Measurements from ENCODE around the gene PARVB. TPM values are rescaled to one million over a fixed set of nuclear protein-coding genes. Genes with fewer than 3 reads are reported as not detected.

The PARVB gene
- total and polyA plus RNA-seq, 9 of the 15 experiments (the other 6 are each of a cell fraction or from before 2014, with no cell fraction given) = 1.1 to 59.2 (median 29.2) TPM

DNA sequence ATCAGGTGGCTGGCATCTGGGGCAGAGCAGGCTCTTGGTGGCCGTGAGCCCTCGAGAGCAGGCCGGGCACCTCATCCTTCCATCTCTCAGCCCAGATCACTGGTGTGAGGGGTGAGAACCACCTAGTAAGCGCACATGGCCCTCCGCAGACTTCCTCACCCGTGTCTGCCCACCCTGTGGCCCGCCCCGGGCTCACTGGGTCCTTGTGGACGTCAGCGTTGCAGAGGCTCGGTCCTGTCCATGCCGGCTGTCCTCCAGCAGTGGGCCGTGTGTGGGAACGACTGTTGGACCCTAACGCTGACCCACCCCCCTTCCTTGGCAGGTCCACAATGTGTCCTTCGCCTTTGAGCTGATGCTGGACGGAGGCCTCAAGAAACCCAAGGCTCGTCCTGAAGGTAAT is 139.4 kb downstream of the PARVB start:
- no peaks in the 10 kb centered on the region for H3K4me1 ChIP-seq (replicated peaks in 1 of 2; ENCODE audit: control insufficient read depth in 2 of 2, insufficient read depth in 2 of 2, low read length in 2 of 2)
- H3K27me3 ChIP-seq (ENCODE audit: control insufficient read depth in 2 of 2, insufficient read depth in 2 of 2, low read length in 2 of 2) = no peaks in the 10 kb centered on the region
- DNase-seq (ENCODE audit: extremely low read depth in 1 of 4, low spot score in 3 of 4) = no peak
- H2AFZ ChIP-seq (ENCODE audit: low read depth, low read length) = no peak overlapping the region
- H3K27ac ChIP-seq (ENCODE audit: extremely low read depth, low read depth, low read length) = no peak overlapping the region
- H4K20me1 ChIP-seq (replicated peaks; ENCODE audit: control insufficient read depth, insufficient read depth, low read length) = no peaks in the 10 kb centered on the region
- H3K79me2 ChIP-seq (ENCODE audit: control insufficient read depth, insufficient read depth, low read length) = no peaks in the 10 kb centered on the region
- CTCF ChIA-PET (ENCODE audit: low intra/inter-chr PET ratio) = no interaction called here
- H3K4me2 ChIP-seq (ENCODE audit: insufficient read depth, low read length) = no peak overlapping the region
- no peaks in the 10 kb centered on the region for H3K36me3 ChIP-seq (ENCODE audit: control insufficient read depth, insufficient read depth, low read length)
- no peak overlapping the region for H3K4me3 ChIP-seq
- 78% methylated on average over 4 of the region's 18 CpGs for WGBS (ENCODE audit: insufficient coverage, low coverage, missing lambda C conversion rate)
- H3K9ac ChIP-seq (ENCODE audit: insufficient read depth in 1 of 2, low read depth in 2 of 2, low read length in 2 of 2) = no peak overlapping the region
- no peak for ATAC-seq
- in situ Hi-C loops (cut with MboI) (no loop called here), intact Hi-C loops (cut with micrococcal nuclease) (no loop called here)
- no TSS peak for BruUV-seq (replicated peaks)
- no peaks in the 10 kb centered on the region for H3K9me3 ChIP-seq (replicated peaks; ENCODE audit: control insufficient read depth, insufficient read depth, low read depth, low read length)
- POLR2A ChIA-PET = no interaction called here
- no peaks in the 10 kb centered on the region for H3K9me1 ChIP-seq (ENCODE audit: control insufficient read depth, insufficient read depth, low read length)
- no peak for FAIRE-seq
- no peak for TF ChIP-seq ATF7 (IDR thresholded peaks at IDR 0.05)
- no peak for TF ChIP-seq CREBBP (IDR thresholded peaks at IDR 0.05; ENCODE audit: low read depth, low read length)
- TF ChIP-seq, protein P1, sequence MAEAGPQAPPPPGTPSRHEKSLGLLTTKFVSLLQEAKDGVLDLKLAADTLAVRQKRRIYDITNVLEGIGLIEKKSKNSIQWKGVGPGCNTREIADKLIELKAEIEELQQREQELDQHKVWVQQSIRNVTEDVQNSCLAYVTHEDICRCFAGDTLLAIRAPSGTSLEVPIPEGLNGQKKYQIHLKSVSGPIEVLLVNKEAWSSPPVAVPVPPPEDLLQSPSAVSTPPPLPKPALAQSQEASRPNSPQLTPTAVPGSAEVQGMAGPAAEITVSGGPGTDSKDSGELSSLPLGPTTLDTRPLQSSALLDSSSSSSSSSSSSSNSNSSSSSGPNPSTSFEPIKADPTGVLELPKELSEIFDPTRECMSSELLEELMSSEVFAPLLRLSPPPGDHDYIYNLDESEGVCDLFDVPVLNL (CRISPR knock-in tag; IDR thresholded peaks at IDR 0.05; ENCODE audit: low read depth) = no peak
- TF ChIP-seq SUPT5H (IDR thresholded peaks at IDR 0.05) = no peak
- no peak for TF ChIP-seq ETS2 (tag; IDR thresholded peaks at IDR 0.05; ENCODE audit: borderline replicate concordance, poor library complexity, severe bottlenecking)
- TF ChIP-seq ZBTB8A (IDR thresholded peaks at IDR 0.05; ENCODE audit: partially characterized antibody) = no peak
- no peak for TF ChIP-seq ZKSCAN1 (IDR thresholded peaks at IDR 0.05; ENCODE audit: low read depth, low read length)
- no peak for TF ChIP-seq JUND (IDR thresholded peaks at IDR 0.05; ENCODE audit: borderline replicate concordance, low read depth, low read length)
- no peak for TF ChIP-seq JUND (tag; IDR thresholded peaks at IDR 0.05; ENCODE audit: borderline replicate concordance, low read depth, low read length)
- TF ChIP-seq, protein P2, sequence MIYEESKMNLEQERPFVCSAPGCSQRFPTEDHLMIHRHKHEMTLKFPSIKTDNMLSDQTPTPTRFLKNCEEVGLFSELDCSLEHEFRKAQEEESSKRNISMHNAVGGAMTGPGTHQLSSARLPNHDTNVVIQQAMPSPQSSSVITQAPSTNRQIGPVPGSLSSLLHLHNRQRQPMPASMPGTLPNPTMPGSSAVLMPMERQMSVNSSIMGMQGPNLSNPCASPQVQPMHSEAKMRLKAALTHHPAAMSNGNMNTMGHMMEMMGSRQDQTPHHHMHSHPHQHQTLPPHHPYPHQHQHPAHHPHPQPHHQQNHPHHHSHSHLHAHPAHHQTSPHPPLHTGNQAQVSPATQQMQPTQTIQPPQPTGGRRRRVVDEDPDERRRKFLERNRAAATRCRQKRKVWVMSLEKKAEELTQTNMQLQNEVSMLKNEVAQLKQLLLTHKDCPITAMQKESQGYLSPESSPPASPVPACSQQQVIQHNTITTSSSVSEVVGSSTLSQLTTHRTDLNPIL (CRISPR knock-in tag; IDR thresholded peaks at IDR 0.05) = no peak
- no peak for TF ChIP-seq ZNF75A (CRISPR knock-in tag; IDR thresholded peaks at IDR 0.05)
- no peak for TF ChIP-seq ZFP36 (IDR thresholded peaks at IDR 0.05; ENCODE audit: low read depth, low read length, partially characterized antibody)
- no peak for TF ChIP-seq XRCC5 (IDR thresholded peaks at IDR 0.05; ENCODE audit: low read depth, low read length)
- TF ChIP-seq, protein P3, sequence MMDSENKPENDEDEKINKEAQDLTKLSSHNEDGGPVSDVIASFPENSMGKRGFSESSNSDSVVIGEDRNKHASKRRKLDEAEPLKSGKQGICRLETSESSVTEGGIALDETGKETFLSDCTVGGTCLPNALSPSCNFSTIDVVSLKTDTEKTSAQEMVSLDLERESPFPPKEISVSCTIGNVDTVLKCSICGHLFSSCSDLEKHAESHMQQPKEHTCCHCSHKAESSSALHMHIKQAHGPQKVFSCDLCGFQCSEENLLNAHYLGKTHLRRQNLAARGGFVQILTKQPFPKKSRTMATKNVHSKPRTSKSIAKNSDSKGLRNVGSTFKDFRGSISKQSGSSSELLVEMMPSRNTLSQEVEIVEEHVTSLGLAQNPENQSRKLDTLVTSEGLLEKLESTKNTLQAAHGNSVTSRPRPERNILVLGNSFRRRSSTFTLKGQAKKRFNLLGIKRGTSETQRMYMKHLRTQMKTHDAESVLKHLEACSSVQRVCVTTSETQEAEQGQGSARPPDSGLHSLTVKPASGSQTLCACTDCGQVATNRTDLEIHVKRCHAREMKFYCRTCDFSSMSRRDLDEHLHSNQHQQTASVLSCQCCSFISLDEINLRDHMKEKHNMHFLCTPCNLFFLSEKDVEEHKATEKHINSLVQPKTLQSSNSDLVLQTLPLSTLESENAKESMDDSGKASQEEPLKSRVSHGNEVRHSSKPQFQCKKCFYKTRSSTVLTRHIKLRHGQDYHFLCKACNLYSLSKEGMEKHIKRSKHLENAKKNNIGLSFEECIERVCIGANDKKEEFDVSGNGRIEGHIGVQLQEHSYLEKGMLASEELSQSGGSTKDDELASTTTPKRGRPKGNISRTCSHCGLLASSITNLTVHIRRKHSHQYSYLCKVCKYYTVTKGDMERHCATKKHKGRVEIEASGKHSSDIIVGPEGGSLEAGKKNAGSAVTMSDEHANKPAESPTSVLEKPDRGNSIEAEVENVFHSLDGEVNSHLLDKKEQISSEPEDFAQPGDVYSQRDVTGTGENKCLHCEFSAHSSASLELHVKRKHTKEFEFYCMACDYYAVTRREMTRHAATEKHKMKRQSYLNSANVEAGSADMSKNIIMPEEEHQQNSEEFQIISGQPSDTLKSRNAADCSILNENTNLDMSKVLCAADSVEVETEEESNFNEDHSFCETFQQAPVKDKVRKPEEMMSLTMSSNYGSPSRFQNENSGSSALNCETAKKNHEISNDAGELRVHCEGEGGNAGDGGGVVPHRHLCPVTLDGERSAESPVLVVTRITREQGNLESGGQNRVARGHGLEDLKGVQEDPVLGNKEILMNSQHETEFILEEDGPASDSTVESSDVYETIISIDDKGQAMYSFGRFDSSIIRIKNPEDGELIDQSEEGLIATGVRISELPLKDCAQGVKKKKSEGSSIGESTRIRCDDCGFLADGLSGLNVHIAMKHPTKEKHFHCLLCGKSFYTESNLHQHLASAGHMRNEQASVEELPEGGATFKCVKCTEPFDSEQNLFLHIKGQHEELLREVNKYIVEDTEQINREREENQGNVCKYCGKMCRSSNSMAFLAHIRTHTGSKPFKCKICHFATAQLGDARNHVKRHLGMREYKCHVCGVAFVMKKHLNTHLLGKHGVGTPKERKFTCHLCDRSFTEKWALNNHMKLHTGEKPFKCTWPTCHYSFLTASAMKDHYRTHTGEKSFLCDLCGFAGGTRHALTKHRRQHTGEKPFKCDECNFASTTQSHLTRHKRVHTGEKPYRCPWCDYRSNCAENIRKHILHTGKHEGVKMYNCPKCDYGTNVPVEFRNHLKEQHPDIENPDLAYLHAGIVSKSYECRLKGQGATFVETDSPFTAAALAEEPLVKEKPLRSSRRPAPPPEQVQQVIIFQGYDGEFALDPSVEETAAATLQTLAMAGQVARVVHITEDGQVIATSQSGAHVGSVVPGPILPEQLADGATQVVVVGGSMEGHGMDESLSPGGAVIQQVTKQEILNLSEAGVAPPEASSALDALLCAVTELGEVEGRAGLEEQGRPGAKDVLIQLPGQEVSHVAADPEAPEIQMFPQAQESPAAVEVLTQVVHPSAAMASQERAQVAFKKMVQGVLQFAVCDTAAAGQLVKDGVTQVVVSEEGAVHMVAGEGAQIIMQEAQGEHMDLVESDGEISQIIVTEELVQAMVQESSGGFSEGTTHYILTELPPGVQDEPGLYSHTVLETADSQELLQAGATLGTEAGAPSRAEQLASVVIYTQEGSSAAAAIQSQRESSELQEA (IDR thresholded peaks at IDR 0.05; ENCODE audit: low read depth) = no peak
